ENCODE measurements around the gene MRPL51. TPM values are rescaled to one million over a fixed set of nuclear protein-coding genes. Genes with fewer than 3 reads are reported as not detected.
A peak's percentile ranks its signal among the peaks of the same experiment; 100 is the strongest.

Gene MRPL51
- total and polyA plus RNA-seq, 2 of the 8 experiments (the other 6 are each of a cell fraction or from before 2014, with no cell fraction given): 119 to 331 TPM

DNA sequence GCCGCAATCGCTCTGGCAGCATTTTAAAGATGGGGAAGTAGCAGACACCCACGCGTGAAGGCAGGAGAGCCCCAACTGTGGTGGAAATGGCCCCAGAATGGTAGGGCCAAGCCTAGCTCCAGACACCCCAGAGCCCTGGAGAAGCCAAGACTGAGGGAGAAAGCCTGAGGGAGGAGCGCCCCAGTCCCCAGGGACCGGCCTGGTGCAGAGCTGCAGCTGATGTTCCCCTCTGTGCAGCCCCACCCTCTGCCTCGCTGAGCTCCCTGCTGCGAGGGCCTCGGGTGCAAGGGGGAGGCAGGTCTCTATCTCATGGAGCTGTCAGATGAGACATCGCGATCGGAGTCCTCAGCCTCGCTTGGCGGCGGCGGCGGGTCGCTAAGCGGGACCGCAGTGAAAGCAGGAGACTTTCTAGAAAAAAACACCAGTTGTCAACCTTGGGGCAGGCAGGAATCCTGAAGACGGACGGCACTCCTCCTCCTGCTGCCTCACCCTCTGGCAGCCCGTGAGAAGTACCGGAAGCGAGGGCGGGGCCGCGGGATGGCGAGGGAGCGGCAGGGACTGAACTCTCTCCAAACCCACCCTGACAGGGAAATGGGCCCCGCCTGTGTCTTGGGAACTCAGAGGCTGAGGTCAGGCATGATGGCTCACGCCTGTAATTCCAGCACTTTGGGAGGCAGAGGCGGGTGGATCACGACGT, 47.3 kb upstream of the MRPL51 start:
- peaks cover 6 to 22% of the 10 kb centered on the region in 2 experiments for H4K20me1 ChIP-seq (replicated peaks in 1 of 2; ENCODE audit: control insufficient read depth in 1 of 2, insufficient read depth in 2 of 2, low read length in 2 of 2)
- peaks cover 24 to 35% (median 33%) of the 10 kb centered on the region in 4 experiments for H3K36me3 ChIP-seq (ENCODE audit: control insufficient read depth in 2 of 4, insufficient read depth in 4 of 4, low read length in 3 of 4)
- ChIA-PET CTCF (ENCODE audit: partially characterized antibody) (interaction anchor here (0.8 to 24.9 kb wide), 15 partner anchors 9 to 213 kb away, joined by 3 to 462 read pairs (median 4); partner anchors contain the start of genes ACRBP, IFFO1, MLF2 and NOP2), POLR2A (ENCODE audit: partially characterized antibody) (interaction anchor here (0.7 to 11.4 kb wide), 24 partner anchors 14 to 332 kb away, joined by 3 to 665 read pairs (median 6); partner anchors contain the start of genes IFFO1, MRPL51, NOP2 and SCNN1A)
- H2BK120ac ChIP-seq (replicated peaks; ENCODE audit: low read depth, low read length): no peak overlapping the region
- H3K18ac ChIP-seq (ENCODE audit: extremely low read depth, low read length): no peak overlapping the region; the same call in 1 of the 2 replicates
- H2BK15ac ChIP-seq (ENCODE audit: low read length): no peak overlapping the region
- peaks cover 5% of the 10 kb centered on the region; the same call in 1 of the 2 replicates for H3K23me2 ChIP-seq (ENCODE audit: low read depth, low read length)
- no peak overlapping the region for H2BK20ac ChIP-seq (ENCODE audit: low read length)
- no peak overlapping the region for H3K56ac ChIP-seq (replicated peaks; ENCODE audit: insufficient read length, low read depth, low read length)
- 38% methylated on average over 33 of the region's 35 CpGs; no CpG with 5 or more reads in 1 of the 2 experiments for WGBS, 2 experiments (ENCODE audit: extremely low coverage in 1 of 2, insufficient coverage in 1 of 2, insufficient read length in 1 of 2, insufficient replicate concordance in 2 of 2, low coverage in 1 of 2, low lambda C conversion rate in 2 of 2, missing lambda C conversion rate in 1 of 2)
- no peak overlapping the region for H3K27ac ChIP-seq (ENCODE audit: low read depth, low read length)
- no peak overlapping the region for H4K8ac ChIP-seq (ENCODE audit: extremely low read depth, insufficient read depth, low read length)
- no peak overlapping the region for H4K5ac ChIP-seq (ENCODE audit: insufficient read length, low read depth, low read length)
- peaks cover 0 to 12% (median 10%) of the 10 kb centered on the region in 4 experiments; a peak in 5 of 7 replicates for H3K4me1 ChIP-seq (replicated peaks in 1 of 4; ENCODE audit: control insufficient read depth in 3 of 4, insufficient read depth in 4 of 4, low read length in 3 of 4)
- FAIRE-seq (no peak), DNase-seq (ENCODE audit: low read depth in 1 of 2, low spot score in 2 of 2) (peak in 1 of 2 experiments; percentile 87)
- no peak overlapping the region for H2AFZ ChIP-seq (ENCODE audit: low read length)
- H3K9ac ChIP-seq (replicated peaks in 1 of 4; ENCODE audit: extremely low read depth in 1 of 4, low read depth in 3 of 4, low read length in 3 of 4): no peak overlapping the region
- H3K9me3 ChIP-seq (ENCODE audit: insufficient read depth in 2 of 2, low read depth in 1 of 2, low read length in 1 of 2): no peaks in the 10 kb centered on the region
- H3K27me3 ChIP-seq (replicated peaks in 1 of 4; ENCODE audit: control insufficient read depth in 3 of 4, extremely low read depth in 1 of 4, insufficient read depth in 3 of 4, low read length in 3 of 4): no peaks in the 10 kb centered on the region
- H4K91ac ChIP-seq (replicated peaks; ENCODE audit: insufficient read length, low read length): no peak overlapping the region
- no peak overlapping the region for H3K23ac ChIP-seq (ENCODE audit: insufficient read length)
- no peak overlapping the region for H3K14ac ChIP-seq (ENCODE audit: insufficient read length)
- H3K4me3 ChIP-seq (ENCODE audit: extremely low read depth in 1 of 4, insufficient read depth in 2 of 4, low read depth in 3 of 4, low read length in 4 of 4): peak overlapping the region in 1 of 4 experiments; percentile 4; a peak in 2 of 8 replicates
- peak overlapping the region; percentile 28 for H3K4ac ChIP-seq (replicated peaks; ENCODE audit: insufficient read length, low read depth, low read length)
- peaks cover 0 to 13% of the 10 kb centered on the region in 2 experiments; a peak in 2 of 4 replicates for H3K79me2 ChIP-seq (ENCODE audit: control insufficient read depth in 1 of 2, insufficient read depth in 2 of 2, low read length in 2 of 2)
- H3K4me2 ChIP-seq (ENCODE audit: insufficient read depth in 1 of 2, low read depth in 2 of 2, low read length in 2 of 2): peak overlapping the region; percentile 34 to 52
- peak overlapping the region; percentile 13; the same call in 1 of the 2 replicates for H2BK5ac ChIP-seq (ENCODE audit: low read depth, low read length)
- H3K79me1 ChIP-seq (ENCODE audit: low read depth, low read length): no peaks in the 10 kb centered on the region; the same call in 1 of the 2 replicates
- peak overlapping the region; percentile 47; the same call in 1 of the 2 replicates for H2AK5ac ChIP-seq (ENCODE audit: low read depth, low read length)
- TF ChIP-seq CREB1 (IDR thresholded peaks at IDR 0.05) (no peak), POLR2A (IDR thresholded peaks at IDR 0.05; ENCODE audit: control extremely low read depth in 1 of 2, low read depth in 2 of 2, low read length in 2 of 2) (peak in 1 of 2 experiments; percentile 45; a peak in 1 of 3 replicates), RXRA (IDR thresholded peaks at IDR 0.05; ENCODE audit: insufficient read depth, low read depth, low read length) (no peak), GTF2F1 (IDR thresholded peaks at IDR 0.05; ENCODE audit: borderline replicate concordance, low read depth, low read length) (no peak)
- H2BK12ac ChIP-seq (ENCODE audit: low read depth, low read length): no peak overlapping the region

Data from H1 (cell line).